ENCODE data around the gene KAT7.

KAT7 gene

GRCh38 chr17:49835472-49835871, 47.0 kb downstream of the KAT7 start:
- DNase-seq: no peak
- peaks cover 18% of the 10 kb centered on the region for H3K36me3 ChIP-seq (replicated peaks)

GRCh38 chr17:49836111-49837030, 47.9 kb downstream of the KAT7 start:
- peak; percentile 17 for DNase-seq
- in situ Hi-C loops (cut with HindIII; ENCODE audit: low pct_ligation_motif_present, low sequenced_read_pairs): no loop called here
- no peak overlapping the region for H3K4me3 ChIP-seq (ENCODE audit: low read depth, low read length)
- no peak overlapping the region for H3K27ac ChIP-seq
- H3K36me3 ChIP-seq (replicated peaks): peaks cover 18% of the 10 kb centered on the region
- TF ChIP-seq CTCF (IDR thresholded peaks at IDR 0.05; ENCODE audit: low read depth, low read length, missing control alignments): no peak
- no peaks in the 10 kb centered on the region for H3K27me3 ChIP-seq (replicated peaks)

More at GRCh38 chr17:49835472-49835871, 47.0 kb downstream of the KAT7 start:
- H3K27me3 ChIP-seq (replicated peaks): no peaks in the 10 kb centered on the region
- in situ Hi-C loops (cut with HindIII; ENCODE audit: low pct_ligation_motif_present, low sequenced_read_pairs): no loop called here
- no peak for TF ChIP-seq CTCF (IDR thresholded peaks at IDR 0.05; ENCODE audit: low read depth, low read length, missing control alignments)
- H3K27ac ChIP-seq: no peak overlapping the region
- no peak overlapping the region for H3K4me3 ChIP-seq (ENCODE audit: low read depth, low read length)

DNA sequence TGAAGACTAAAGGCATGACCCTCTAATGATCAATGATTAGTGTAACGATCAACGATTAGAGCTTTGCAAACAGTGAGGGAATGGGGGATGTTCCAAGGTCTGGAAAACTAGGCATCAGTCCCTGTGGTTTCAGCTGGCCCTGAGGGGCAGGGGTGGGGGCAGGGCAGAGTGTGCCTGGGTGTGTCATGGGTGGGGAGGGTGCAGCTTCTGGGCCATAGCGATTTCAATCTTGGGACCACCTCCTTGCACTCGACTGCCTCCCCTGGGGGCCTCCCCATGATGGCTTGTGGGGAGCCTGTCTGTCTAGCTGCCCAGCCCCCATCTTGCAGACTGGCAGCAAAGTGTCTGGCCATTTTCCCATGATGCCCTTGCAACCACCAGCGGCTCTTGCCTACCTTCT, 51.0 kb downstream of the KAT7 start:
- peaks cover 3% of the 10 kb centered on the region for H3K36me3 ChIP-seq (replicated peaks)
- H3K27me3 ChIP-seq (replicated peaks): no peaks in the 10 kb centered on the region
- no peak for DNase-seq
- TF ChIP-seq CTCF (IDR thresholded peaks at IDR 0.05; ENCODE audit: low read depth, low read length, missing control alignments): no peak
- no peak overlapping the region for H3K4me3 ChIP-seq (ENCODE audit: low read depth, low read length)
- in situ Hi-C loops (cut with HindIII; ENCODE audit: low pct_ligation_motif_present, low sequenced_read_pairs): no loop called here
- no peak overlapping the region for H3K27ac ChIP-seq

GRCh38 chr17:49841548-49841947, 53.1 kb downstream of the KAT7 start:
- H3K27me3 ChIP-seq (replicated peaks): no peaks in the 10 kb centered on the region
- in situ Hi-C loops (cut with HindIII; ENCODE audit: low pct_ligation_motif_present, low sequenced_read_pairs): no loop called here
- no peak overlapping the region for H3K27ac ChIP-seq
- no peak overlapping the region for H3K4me3 ChIP-seq (ENCODE audit: low read depth, low read length)
- TF ChIP-seq CTCF (IDR thresholded peaks at IDR 0.05; ENCODE audit: low read depth, low read length, missing control alignments): peak; percentile 34
- no peaks in the 10 kb centered on the region for H3K36me3 ChIP-seq (replicated peaks)
- no peak for DNase-seq

- Histone ChIP-seq H3K27me3 (replicated peaks) (no peaks in the 10 kb centered on the region), H3K27ac (no peak overlapping the region), H3K4me3 (ENCODE audit: low read depth, low read length) (no peak overlapping the region), H3K36me3 (replicated peaks) (no peaks in the 10 kb centered on the region)
- DNase-seq: no peak
- in situ Hi-C loops (cut with HindIII; ENCODE audit: low pct_ligation_motif_present, low sequenced_read_pairs): no loop called here
- no peak for TF ChIP-seq CTCF (IDR thresholded peaks at IDR 0.05; ENCODE audit: low read depth, low read length, missing control alignments)
Observed at GRCh38 chr17:49842371-49842770, 53.9 kb downstream of the KAT7 start.

Measured in brain microvascular endothelial cell (primary cell).